ENCODE results near the gene RBM39. TPM values are rescaled to one million over a fixed set of nuclear protein-coding genes. Genes with fewer than 3 reads are reported as not detected.

The RBM39 gene
- total and polyA plus RNA-seq, 2 of the 13 experiments (the other 11 are each of a cell fraction or from before 2014, with no cell fraction given) = 788 to 920 TPM

- no peak for TF ChIP-seq RBM22 (optimal IDR thresholded peaks at IDR 0.05; ENCODE audit: low read length)
- peak; percentile 100 for TF ChIP-seq ZFY (CRISPR knock-in tag; IDR thresholded peaks at IDR 0.05)
- TF ChIP-seq IKZF4 (CRISPR knock-in tag; IDR thresholded peaks at IDR 0.05; ENCODE audit: borderline replicate concordance, low read depth, not compliant biosample characterization) = peak; percentile 97
- TF ChIP-seq ZNF589 (CRISPR knock-in tag; conservative IDR thresholded peaks at IDR 0.05) = no peak; the same call in 1 of the 2 replicates
- peak; percentile 53; the same call in 1 of the 2 replicates for TF ChIP-seq ZNF251 (CRISPR knock-in tag; IDR thresholded peaks at IDR 0.05)
- peak; percentile 97 for TF ChIP-seq MED8 (CRISPR knock-in tag; IDR thresholded peaks at IDR 0.05; ENCODE audit: insufficient replicate concordance)
- no peak; the same call in 1 of the 2 replicates for TF ChIP-seq ZNF260 (CRISPR knock-in tag; IDR thresholded peaks at IDR 0.05; ENCODE audit: borderline replicate concordance, low read depth)
- TF ChIP-seq KDM4B (CRISPR knock-in tag; IDR thresholded peaks at IDR 0.05) = no peak
- TF ChIP-seq ZBTB21 (CRISPR knock-in tag; IDR thresholded peaks at IDR 0.05) = peak; percentile 88
- peak; percentile 89 for TF ChIP-seq ARHGAP35 (CRISPR knock-in tag; IDR thresholded peaks at IDR 0.05; ENCODE audit: borderline replicate concordance)
- TF ChIP-seq ZNF773 (CRISPR knock-in tag; IDR thresholded peaks at IDR 0.05; ENCODE audit: borderline replicate concordance) = peak; percentile 23; the same call in 1 of the 2 replicates
- TF ChIP-seq, protein P1, sequence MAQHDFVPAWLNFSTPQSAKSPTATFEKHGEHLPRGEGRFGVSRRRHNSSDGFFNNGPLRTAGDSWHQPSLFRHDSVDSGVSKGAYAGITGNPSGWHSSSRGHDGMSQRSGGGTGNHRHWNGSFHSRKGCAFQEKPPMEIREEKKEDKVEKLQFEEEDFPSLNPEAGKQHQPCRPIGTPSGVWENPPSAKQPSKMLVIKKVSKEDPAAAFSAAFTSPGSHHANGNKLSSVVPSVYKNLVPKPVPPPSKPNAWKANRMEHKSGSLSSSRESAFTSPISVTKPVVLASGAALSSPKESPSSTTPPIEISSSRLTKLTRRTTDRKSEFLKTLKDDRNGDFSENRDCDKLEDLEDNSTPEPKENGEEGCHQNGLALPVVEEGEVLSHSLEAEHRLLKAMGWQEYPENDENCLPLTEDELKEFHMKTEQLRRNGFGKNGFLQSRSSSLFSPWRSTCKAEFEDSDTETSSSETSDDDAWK (CRISPR knock-in tag; IDR thresholded peaks at IDR 0.05) = no peak
- no peak for TF ChIP-seq NCOA5 (CRISPR knock-in tag; IDR thresholded peaks at IDR 0.05)
- TF ChIP-seq, protein P2, sequence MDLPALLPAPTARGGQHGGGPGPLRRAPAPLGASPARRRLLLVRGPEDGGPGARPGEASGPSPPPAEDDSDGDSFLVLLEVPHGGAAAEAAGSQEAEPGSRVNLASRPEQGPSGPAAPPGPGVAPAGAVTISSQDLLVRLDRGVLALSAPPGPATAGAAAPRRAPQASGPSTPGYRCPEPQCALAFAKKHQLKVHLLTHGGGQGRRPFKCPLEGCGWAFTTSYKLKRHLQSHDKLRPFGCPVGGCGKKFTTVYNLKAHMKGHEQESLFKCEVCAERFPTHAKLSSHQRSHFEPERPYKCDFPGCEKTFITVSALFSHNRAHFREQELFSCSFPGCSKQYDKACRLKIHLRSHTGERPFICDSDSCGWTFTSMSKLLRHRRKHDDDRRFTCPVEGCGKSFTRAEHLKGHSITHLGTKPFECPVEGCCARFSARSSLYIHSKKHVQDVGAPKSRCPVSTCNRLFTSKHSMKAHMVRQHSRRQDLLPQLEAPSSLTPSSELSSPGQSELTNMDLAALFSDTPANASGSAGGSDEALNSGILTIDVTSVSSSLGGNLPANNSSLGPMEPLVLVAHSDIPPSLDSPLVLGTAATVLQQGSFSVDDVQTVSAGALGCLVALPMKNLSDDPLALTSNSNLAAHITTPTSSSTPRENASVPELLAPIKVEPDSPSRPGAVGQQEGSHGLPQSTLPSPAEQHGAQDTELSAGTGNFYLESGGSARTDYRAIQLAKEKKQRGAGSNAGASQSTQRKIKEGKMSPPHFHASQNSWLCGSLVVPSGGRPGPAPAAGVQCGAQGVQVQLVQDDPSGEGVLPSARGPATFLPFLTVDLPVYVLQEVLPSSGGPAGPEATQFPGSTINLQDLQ (CRISPR knock-in tag; IDR thresholded peaks at IDR 0.05) = no peak; the same call in none of the 2 replicates
- TF ChIP-seq PCBP2 (optimal IDR thresholded peaks at IDR 0.05; ENCODE audit: low read depth, low read length, poor library complexity, severe bottlenecking) = no peak
- peak; percentile 98 for TF ChIP-seq TSC22D2 (CRISPR knock-in tag; IDR thresholded peaks at IDR 0.05; ENCODE audit: borderline replicate concordance)
- TF ChIP-seq MLLT10 (CRISPR knock-in tag; IDR thresholded peaks at IDR 0.05) = no peak
- TF ChIP-seq HNRNPK (IDR thresholded peaks at IDR 0.05; ENCODE audit: low read depth, low read length, poor library complexity, severe bottlenecking) = peak; percentile 83
- TF ChIP-seq, protein P3, sequence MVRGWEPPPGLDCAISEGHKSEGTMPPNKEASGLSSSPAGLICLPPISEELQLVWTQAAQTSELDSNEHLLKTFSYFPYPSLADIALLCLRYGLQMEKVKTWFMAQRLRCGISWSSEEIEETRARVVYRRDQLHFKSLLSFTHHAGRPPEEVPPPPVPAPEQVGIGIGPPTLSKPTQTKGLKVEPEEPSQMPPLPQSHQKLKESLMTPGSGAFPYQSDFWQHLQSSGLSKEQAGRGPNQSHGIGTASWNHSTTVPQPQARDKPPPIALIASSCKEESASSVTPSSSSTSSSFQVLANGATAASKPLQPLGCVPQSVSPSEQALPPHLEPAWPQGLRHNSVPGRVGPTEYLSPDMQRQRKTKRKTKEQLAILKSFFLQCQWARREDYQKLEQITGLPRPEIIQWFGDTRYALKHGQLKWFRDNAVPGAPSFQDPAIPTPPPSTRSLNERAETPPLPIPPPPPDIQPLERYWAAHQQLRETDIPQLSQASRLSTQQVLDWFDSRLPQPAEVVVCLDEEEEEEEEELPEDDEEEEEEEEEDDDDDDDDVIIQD (CRISPR knock-in tag; IDR thresholded peaks at IDR 0.05; ENCODE audit: low read depth) = peak; percentile 94
- peak; percentile 75; the same call in 1 of the 2 replicates for TF ChIP-seq ZSCAN25 (CRISPR knock-in tag; IDR thresholded peaks at IDR 0.05)
Observed at GRCh38 chr20:35664466-35665206, 77.4 kb downstream of the RBM39 start, which contains the start of the genes CPNE1 and RBM12 (continued).
